Measurements from ENCODE around the gene GPR183.
A peak's percentile ranks its signal among the peaks of the same experiment; 100 is the strongest.

GPR183 gene

DNA sequence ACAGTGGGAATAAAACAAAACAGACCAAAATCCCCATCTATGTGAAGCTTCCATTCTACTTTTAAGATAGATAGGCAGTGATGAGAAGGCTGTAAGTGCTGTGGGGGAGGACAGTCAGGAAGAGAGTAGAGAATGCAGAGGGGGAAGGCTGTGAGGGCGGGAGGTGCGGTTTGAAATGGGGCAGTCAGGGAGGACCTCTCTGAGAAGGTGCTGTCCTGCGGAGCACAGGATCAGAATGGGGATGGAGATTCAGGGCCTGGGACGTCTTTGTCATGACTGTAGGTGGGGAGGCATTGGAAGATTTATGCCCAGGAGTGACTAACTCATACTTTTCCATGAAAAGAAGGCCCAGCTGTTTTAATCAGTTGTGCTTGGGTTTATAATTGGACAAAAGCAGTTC lies 3.9 kb upstream of the GPR183 start:
- DNase-seq: no peak

DNA sequence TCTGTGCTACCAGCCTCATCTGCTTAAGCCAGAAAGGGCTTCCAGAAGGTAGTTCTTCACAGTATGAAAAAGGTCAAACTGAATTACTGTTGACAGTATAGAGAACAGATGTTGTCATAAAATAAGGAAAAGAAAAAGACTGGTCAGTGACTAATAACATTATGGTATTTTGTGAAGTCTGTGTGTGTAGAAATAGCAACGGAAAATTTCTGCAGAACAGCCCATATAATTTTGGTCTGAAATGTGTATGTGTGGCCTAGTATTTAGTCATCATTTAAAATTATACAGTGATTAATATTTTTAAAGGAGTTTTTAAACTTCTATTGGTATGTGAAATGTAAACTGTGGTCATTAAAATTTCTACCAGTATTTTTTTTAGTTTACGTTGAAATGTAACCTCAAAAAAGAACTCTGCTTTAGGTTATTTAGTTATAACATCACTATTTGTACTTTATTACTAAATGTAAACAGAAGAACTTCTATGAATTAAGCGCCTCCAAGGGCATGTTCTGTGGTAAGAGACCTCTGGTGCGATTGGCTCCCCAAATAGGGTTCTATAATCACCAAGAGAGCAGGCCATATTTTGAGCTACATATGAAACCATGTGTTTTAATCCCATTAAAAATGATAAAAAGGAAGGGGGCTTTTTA lies 3.3 kb upstream of the GPR183 start:
- no peak for DNase-seq

DNA sequence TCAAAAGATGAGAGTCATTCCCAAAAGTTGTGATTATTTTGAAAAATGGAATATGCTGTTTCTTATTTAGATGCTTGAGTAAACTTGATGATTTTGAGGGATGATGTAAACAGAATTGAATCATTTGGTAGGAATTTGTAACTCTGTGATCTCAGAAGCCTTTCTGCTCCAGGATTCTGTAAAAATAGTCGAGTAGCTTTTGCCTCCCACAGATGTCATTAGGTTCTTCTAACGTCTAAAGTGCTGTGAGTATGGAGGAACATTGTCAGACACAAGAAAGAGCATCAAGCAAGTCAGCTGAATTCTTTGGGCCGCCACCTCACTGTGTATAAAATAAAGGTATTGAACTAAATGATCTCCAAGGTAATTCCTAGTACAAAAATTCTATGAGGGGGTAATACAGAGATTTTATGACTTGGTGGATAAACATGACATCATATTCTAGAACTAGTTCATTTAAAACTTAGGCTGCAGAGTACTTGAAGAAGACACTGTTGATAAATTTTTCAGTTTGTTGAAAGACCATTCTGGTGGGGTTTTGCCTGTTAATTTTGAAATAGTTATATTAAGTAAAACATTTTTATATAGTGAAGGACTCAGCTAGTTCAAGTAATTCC lies 1.4 kb upstream of the GPR183 start:
- no peak for DNase-seq

DNA sequence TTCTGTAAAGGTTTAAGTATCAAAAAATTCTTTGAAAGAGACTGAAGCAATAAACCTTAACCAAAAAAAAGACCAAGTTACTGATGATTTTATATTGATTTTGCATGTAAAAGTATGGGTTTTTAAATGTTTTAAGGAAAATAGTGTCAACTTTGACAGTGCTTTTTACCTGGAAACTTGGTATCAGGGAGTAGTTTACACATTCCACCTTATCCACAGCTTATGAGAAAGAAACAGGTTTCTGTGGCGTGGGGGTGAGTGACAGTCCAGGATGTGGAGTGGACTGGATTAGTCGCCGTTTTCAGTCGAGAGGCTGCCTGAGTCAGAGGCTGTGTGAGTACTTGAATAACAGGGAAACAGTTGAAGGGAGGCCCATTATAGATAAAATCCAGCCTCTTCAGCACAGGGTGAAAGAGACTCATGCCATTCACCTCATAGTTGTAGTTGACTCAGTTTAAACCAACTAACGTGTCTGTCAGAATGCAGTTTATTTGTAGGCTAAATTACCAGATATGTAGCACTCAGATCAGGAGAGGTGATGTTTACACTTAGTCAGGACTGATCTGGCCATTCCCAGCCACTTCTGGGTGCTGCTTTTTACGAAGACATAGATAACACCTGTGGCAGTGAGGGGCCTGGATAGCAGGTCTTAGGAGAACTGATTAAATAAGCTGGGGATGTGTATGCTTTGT lies 595 bp upstream of the GPR183 start:
- DNase-seq: no peak

DNA sequence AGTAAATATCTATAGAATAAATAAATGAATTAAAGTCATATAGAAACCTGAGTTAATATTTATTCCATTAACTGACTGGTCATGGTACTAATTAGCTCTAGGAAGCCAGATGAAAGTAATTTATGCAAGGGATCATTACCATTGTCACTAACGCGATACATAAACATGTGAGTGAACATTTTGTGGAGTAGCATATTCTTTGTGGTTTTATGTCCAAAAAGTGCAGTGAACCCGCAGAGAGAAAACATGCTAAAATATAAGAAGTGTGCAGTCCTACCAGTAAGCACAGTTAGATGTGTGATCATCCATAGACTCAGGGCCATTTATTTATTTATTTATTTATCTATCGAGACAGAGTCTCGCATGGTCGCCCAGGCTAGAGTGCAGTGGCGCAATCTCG lies 1.6 kb downstream of the GPR183 start:
- no peak for DNase-seq

DNA sequence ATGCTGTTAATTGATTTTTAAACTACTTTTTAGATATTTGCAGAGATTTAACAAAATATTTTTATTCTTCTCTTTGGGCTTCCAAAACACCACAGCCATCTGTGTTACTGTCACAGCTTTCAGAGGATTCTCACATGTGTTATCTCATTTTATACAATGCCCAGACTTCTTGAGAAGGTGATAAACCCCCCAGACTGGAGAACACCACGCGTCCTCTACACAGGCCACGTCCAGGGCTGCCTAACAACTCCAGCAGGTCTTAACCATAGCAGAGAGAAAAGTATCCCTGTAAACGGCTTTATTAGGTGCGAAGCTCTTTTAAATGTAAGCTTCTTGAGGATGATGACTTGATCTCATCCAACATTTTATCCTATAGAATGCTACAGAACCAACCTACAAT lies 2.0 kb downstream of the GPR183 start:
- DNase-seq: no peak

DNA sequence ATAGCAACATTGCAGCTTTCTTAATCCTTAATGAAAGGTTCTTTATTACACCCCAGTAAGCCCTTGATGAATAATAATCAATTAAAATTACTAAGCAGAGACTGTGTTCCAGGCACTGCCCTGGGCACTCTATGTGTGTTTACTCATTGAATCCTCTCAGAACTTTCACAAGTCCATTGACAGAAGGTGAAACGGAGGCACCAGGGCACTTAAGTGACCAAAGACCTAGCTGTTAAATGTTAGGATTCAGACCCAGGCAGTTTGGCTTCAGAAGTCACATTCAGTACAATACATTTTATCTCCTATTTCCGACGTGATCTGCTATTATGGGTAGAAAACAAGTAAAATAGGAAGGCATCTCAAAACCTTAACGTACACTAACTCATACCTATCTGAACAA lies 2.7 kb downstream of the GPR183 start:
- no peak for DNase-seq

DNA sequence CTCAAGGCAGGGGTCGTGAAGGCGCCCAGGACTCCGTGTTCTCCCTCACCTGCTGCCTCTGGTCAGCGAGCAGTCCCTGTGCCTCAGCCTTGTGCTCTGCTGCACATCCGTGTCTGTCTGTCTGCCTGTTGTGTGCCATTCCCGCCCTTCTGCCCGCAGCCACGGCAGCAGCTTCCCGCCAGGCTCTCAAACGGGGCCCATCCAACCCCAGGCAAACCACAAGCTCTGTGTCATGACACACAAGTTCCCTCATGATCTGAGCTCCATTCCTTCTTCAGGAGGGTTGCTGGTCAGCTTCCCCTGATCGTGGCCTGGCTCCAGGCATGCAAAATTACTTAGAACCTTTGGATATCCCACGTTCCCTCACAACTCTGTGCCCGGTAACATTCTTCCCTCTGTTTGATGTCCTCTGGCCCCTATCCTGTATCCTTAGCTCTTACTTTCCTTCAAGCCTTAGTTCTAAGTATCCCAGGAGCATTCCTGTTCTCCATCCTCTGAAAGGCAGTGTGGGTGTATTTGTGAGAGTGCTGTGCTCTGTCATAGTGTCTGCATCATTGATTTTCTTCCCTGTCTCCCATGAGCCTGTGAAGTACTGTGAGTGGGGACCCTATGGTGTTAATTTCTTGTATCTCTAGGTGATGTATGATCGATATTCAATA lies 3.2 kb downstream of the GPR183 start:
- DNase-seq: peak; percentile 67

DNA sequence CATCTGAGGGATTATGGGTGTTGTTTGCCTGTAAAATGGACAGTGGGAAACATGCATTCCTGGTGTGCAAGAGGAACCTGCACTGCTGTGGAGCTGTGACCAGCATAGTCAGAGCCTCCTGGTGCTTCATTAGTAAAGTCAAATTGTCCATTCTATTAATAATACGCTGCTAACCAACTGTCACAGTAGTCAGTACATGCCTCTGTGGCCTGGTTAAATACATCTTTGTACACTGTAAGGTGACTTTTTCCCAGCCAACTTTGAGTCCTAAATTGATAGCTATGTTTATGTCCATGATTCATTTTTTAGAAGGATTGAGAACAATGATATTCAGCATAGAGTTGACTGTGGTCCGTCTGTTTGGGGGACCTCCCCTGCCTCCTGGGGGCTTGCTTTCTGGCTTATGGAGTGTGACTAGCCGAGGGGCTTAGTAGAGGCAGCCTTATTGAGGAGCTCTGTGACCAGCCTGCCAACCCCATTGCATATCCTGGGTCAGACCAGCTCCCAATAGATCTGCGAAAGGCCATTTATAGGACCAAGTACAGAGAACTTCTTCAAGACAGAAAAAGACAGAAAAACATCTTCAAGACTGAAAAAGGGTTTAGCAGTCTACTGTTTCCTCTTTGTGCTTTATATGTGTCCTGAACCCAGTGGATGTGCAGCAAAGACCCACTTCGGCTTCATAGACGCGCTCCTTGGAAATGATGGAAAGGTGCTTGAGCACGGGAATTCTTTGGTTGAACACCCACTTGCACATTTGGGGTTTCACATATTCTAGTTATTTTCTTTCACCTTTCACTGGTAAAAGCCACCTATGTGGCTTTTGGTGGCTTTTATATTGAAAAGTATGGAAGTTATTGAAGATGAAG lies 4.3 kb downstream of the GPR183 start:
- DNase-seq: no peak

DNA sequence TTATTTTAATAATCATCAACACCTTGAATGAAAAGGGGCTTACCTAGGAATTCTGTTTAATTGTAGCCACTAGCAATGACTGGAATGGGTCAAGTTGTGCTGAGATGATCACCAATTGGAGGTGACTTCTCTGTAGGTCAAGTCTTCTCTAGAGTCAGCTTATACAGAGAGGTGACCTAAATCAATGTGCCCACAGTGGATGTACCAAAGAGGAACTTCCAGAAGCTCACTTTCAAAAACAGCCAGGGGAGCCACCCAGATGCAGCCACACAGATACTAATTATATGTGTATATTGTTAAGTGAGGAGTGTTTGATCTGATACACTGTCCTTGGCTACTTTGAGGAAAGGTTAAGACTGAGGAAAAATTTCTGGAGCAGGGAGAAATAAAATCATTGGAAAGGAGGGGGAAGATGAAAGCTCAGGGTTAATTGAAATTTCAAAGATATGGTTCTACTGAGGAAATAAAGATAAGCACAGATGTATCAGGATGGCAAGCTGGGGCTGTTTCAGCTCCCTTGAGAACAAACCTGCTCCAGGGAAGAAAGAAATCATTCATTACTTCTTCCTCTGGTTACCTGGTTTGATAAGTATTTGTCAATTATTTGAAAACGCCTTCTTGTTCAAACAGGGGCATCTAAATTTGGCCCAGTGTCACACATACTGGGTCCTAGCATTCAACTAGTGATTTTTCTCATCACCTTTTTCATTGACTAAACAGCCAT lies 5.1 kb downstream of the GPR183 start:
- DNase-seq: no peak

DNA sequence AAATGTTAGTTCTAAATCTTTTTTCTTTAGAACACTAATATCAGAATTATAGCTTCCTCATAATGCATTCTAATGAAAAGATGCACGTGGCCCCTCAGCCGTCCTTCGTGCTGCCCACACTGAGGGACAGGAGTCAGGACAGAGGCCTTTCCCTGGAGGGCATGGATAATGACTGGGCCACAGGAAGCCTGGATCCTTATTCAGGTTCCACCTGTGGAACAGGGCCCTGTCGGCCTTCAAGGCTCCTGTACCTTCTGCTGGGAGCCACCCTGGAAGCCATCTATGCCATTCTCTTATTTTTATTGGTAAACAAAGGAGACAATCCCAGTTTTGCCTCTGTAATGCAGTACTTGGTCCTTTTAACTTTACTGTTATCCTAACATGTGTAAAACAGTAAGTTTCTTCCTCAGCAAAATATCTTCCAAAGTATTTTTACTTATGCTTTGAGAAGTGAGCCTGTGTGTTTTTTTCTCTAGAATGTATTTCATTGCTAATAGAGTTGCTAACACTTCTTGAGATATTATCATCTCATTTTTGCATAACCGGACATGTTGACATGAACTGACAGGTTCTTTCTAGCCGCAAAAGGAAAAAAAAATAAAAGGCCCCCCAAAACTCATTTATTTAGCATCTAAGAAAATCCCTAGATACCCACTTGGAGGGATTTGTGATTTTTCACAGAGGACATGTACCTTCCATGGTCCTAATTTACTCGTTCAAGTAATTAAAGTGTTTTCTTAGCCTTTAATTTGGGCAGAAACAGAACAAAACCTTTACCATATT lies 6.0 kb downstream of the GPR183 start:
- no peak for DNase-seq

DNA sequence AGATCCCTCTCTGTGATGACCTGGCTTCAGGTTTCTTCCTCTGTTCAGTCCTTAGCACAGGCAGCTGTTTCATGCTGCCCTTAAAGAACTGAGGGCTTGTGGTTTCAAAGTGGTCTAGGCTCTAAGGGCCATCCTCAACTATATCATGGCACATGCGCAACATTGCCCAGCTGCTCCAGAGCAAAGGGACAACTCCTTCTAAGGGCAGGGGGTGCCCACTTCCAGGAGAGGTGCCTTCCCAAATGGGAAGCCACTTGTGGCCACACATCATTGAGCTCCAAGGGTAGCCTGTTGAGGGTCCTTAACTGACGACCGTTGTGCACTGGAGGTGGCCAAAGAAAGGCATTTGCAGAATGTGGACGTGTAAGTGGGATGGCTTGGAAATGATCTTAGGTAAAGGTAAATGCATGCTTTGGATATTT lies 7.3 kb downstream of the GPR183 start:
- DNase-seq: no peak

DNA sequence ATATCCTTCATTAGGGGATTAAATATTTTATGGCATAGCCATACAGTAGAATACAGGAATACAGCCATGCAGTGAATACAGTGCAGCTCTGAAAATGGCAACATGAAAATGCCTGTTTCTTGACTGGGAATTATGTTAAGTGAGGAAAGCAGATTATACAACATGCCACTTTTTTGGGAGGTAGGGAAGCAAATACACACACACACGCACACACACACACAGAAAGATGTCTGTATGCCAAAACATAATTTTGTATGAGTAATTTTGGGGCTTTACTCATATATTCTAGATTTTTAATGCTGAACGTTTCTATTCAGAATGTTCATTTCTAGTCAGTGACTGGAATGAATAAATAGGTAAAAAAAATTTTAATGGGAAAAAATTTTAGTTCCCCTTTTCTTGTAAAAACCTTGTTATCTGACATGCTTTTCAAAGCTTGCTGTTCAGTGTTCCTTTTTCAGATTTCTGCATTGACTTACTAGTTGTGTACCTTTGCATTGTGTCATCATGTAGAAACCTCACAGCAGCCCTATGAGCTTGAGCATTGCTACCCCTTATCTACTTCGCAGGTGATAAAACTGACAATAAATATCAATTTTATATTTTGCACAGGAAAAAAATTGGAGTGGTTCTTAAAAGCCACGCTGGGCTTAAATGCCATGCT lies 7.8 kb downstream of the GPR183 start:
- DNase-seq: no peak

DNA sequence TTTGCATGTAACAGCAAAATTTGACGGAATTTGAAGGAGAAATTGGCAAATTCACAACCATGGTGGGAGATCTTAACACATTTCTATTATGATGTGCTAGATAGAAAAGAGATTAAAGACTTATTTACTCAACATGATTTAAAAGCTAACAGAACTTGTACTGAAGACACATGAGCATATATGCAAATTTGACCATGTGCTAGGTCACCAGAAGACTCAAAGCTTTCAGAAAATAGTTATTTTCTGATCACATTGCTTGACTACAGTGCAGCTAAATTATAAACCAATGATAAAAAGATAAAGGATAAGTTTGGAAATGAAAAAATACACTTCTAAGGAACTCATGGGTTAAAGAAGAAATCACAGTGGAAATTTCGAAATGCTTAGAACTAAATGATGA lies 9.1 kb downstream of the GPR183 start:
- no peak for DNase-seq

DNA sequence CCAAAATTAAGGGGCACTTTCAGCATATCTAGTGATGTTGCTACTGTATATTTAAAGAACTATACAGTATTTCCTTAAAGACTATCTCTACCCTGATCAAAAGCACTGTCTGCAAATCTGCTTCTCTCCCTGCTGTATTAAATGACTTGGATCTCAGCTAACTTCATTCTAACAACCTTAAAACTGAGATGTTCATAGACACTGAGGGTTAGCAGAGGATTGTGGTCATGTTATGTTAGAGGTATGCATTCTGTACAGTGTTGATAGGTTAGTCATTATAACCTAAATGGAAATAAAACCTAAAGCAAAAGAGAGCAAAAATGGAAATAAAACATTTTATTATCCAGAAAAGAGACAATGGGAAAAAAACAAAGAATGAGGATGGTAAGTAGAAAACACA lies 9.9 kb downstream of the GPR183 start:
- no peak for DNase-seq

DNA sequence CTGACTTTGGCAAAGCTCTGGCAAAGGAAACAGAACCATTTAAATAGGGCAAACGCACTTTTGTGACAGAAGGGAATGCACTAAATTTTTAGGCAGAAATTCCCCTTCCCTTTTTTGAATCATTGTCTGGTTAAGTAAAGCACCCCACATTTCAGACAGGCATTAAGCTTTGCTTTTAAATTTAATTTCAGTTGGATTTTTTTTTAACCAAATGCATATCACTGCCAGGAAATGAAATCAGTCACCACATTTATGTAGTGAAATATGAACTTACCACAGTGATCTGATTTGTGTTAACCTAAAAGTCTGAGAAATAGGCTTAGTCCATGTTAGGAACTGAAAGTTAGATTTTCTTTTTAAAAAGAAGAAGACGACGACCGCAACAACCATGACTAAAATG lies 10.8 kb downstream of the GPR183 start:
- peak; percentile 75 for DNase-seq

DNA sequence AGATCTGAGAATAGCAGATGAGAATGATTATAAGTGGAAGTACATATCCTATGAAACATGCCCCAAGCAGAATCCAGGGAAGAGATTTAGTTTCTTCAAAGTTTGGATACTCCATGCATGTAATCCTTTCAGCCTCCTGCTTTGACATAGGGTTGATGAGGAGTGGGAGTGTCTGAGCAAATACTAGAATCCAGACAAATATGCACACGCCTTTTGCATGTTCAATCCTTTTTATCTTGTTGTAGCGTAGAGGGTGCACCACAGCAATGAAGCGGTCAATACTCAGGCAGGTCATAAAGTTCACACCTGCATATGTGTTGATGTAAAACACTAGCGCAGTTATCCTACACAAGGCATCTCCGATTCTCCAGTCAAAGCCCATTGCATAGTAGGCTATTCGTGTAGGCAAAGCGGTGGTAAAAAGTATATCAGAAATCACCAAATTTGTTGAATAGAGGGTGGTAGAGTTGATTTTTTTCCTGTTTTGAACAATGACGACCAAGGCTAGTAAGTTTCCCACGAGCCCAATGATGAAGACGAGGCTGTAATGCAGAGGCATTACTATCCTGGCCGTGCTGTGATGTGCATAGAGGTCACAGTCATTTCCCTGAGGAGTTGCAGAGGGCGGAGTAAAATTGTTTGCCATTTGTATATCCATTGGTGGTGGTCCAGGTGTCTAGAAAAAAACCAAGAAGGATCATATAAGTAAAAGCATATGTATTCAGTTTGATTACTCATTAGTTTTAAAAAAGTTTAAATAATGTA lies 11.5 kb downstream of the GPR183 start:
- DNase-seq: no peak

DNA sequence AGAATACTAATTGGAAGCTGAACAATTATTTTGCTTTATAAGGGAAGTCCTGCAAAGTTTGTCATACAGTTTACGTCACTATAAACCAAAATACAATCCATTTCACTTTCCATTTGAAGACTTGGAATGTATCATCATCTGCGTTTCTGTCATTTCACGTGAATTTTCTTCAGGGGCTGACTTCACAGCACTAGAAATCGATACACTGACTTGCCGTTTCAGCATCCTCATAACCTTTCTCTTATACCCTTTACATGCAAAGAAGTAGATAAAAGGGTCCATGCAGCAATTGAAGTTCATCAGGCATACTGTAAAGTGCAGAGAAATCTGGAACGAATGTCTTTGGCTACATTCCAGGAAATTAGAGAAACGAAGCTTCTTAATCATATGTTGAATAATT lies 12.2 kb downstream of the GPR183 start:
- no peak for DNase-seq

DNA sequence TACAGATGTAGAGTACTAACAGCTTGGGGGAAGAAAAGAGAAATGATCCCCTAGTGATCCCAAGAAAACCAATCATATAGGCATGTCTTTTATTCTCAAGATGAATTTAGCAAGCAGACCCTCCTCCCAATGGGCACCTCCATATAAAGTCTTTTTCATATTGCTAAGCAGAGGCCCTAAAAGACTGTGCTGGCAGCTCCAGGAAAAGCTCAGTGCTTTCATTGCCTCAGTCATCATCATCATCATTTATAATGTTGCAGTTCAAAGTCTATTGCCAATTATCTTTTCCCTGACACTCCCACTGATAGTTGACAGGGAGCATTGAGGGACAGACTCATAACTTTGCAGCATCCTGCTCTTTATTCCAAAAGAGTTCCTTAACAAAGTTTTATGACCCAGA lies 13.0 kb downstream of the GPR183 start:
- DNase-seq: no peak

DNA sequence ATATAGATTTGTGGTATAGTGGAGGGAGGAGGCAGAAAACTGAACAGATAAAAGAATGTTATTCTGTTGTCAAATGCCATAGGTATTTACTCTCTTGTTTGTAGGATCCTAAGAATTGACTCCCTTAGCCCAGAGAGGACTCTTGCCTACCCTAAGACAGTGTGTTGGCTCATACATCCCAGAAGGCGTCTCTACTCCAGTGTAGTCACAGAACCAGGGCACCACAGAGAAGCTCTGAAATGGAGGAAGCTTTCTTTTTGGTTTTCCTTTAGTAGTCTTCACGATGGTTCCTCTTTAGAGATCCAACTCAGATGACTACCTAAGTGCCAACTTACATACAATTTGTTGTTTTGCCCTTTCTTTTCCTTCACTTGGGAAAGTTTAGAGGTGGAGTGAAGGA lies 14.0 kb downstream of the GPR183 start:
- DNase-seq: no peak

Measured in CD4-positive, alpha-beta T cell treated with Interleukin-21 for 1 hour (primary cell).